ENCODE data around the gene DNAH14.
"Not testable (repeated sequence)": the region's sequence is repeated elsewhere in the genome, so short reads cannot be mapped to it uniquely, and the experiment has no call there.

DNAH14 gene

DNA sequence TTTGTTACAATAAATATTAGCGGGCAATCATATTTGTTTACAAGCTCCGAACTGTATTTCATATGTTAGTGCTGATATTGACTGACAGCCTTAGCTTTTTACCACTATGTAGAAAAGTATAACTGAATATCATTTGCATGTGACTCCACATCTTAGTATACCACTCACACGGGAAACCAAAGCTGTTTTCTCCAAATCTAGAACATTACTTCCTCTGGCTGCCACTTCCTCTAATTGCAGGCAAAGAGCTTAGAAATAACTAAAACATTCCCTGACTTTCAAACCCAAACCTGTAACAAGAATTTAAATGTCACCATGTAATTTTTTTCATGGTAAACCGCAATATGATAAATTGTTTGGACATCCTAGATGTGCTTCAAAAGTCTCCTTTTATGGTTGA, 323.7 kb downstream of the DNAH14 start:
- no peak for DNase-seq

DNA sequence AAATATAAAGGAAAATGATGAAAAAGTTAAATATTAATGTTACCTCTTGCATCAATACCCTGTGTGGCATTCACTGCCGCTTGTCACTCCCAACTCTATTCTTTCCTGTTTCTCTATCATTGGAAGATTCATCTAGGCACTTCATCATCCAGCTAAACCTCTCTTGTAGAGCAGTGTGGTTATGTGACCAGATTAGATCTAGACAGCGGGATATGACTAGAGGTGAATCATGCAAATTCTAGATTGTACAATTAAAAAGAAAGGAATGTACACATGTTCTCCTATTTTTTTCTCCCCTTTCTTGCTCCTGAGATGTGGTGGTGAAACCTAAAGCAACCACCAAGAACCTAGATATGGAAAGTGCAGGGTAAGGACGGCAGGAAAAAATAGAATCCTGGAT, 324.3 kb downstream of the DNAH14 start:
- DNase-seq: no peak

DNA sequence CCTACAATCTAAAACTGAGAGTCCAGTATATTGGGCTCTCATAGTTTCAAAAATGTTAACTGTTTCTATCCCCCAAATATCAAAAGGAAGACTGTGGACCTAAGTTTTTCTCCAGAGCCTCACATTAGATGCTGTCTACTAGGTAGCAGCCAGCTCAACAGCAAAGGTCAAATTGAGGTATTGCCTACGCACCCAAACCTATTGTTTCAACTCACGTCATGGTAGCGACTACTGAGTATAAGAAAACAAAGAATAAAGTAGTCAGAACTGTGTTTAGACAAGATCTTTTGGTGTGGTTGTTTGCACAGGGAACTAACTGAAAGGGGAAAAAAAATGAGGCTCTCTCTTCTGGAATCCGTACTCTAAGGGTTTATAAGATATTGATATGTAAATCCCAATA, 325.2 kb downstream of the DNAH14 start:
- no peak for DNase-seq

DNA sequence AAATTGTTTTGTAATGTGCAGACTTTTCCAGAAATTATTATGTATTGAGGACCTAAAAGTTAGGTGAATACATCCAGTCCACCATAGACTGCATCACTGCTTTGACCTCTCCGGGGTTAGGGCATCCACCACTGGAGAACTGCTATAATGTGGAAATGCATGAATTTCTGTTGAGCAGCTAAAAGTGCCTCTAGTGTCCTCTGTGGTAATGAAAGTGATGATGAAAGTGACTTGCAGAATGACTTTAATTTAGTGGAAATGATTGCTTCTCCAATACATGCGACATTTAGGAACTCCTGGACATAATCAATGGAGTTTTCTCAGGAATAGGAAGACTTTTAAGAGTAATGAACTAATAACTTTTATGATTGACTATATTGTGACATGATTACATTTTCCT, 327.6 kb downstream of the DNAH14 start:
- DNase-seq: no peak

DNA sequence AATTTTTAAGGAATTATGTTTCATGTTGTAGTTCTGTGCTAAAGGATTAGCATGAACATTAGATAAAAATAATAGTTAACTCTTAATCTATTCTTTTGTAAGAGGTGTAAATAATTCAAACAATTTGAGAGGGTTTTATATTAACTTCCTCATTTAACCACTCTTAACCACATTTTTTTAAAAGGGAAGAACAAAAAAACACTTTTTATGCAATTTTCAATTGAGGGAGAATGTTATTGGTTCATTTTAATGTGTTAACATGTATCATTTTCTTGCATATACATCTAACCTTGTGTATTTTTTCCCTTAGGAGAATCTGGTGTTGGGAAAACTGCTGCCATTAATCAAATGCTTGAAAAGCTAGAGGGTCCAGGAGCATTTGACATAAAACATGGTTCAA, 329.3 kb downstream of the DNAH14 start:
- no peak for DNase-seq

DNA sequence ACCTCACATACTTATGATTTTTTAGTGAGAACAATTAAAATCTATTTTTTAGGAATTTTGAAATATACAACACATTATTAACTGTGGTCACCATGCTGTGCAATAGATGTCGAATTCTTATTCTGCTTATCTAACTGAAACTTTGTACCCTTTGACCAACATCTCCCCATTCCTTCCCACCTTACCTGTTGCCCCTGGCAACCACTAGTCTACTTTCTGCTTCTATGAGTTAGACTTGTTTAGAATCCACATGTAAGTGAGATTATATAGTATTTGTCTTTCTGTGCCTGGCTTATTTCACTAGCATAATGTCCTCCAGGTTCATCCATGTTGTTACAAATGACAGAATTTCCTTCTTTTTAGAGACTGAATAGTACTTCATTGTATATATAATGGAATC, 330.1 kb downstream of the DNAH14 start:
- DNase-seq: no peak

DNA sequence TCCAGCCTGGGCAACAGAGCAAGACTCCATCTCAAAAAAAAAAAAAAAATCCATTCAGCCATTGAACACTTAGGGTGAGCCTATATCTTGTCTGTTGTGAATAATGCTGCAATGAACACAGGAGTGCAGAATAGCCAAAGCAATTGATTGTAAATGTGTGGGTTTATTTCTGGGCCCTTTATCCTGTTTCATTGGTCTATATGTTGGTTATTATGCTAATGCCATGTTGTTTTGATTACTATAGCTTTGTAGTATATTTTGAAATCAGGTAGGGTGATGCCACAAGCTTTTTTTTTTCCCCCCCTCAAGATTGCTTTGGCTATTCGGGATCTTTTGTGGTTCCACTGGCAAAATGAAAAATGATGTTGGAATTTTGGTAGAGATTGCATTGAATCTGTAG, 330.8 kb downstream of the DNAH14 start:
- no peak for DNase-seq

DNA sequence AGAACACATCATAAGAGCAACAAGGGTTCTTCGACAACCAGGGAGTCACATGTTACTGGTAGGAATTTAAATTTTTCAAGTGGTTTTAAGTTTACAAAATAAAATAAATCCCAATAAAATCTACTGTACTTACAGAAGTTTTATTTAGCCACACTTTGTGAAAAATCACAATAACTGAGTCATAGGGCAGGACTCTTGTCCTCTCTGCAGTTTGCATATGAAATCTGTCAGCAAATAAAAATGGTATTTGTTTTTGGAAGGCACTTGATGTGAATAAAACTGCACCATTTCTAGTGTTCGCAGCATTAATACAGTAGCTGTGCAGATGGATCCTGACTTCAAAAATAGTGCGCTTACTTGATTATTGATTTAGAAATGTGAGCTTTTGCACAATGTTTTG, 348.0 kb downstream of the DNAH14 start:
- DNase-seq: no peak

DNA sequence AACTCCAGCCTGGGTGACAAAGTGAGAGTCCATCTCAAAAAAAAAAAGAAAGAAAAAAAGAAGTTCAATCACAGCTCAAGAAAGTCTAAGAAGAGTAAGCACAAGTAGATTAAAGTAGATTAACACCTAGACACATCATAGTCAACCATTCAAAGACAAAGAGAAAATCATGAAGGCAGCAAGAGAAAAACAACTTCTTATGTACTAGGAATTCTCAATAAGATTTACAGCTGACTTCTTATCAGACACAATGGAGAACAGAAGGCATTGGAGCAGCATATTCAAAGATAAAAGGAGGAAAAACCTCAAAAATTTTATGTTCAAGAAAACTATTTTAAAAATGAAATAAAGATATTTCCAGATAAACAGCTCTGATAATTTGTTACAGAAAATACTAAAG, 351.1 kb downstream of the DNAH14 start:
- no peak for DNase-seq

DNA sequence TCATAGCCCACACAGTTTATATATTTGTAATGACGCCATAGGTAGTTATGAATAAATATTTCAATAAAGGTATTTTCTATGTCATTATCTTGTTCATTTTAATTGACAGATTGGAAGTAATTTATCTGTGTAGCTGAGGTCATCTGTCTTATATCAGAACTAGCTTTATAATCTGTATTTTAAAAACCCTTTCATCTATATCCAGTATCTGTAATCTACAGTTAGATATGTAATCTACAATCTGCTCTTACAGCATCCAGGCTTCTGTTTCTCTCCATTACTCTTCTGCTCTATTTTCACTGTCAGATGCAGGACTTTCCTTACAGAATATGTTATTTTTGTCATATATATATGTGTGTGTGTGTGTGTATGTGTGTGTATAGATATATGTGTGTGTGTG, 360.8 kb downstream of the DNAH14 start:
- DNase-seq: no peak

DNA sequence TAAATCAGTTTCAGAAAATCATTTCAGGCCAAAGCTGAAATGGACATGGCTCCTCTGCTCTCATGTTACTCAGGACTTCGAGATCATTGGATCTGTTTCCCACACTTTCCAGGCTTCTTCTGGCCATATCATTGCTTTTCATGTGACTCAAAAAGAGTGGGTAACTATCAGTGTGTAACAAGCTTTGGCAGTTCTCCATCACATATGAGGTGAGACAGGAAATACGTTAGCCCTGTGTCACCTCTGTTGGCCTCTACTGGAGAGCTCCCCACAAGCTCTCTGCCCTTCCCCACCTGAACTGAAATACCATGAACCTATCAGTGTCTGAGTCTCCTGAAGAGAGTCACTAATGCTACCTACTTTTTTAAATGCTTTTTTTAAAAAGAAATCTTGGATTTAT, 370.1 kb downstream of the DNAH14 start:
- no peak for DNase-seq

DNA sequence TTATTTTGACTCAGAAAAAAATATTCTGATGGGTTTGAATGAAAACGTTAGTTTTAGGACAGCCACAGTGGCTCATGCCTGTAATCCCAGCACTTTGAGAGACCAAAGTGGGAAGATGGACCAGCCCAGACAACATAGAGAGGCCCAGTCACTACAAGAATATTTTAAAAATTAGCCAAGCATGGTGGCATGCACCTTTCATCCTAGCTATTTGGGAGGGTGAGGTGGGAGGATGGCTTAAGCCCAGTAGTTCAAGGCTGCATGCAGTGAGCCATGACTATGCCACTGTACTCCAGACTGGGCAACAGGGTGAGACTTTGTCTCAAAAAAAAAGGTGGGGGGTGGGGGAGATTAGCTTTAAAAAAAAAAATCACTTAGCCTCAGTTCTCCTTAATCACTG, 370.9 kb downstream of the DNAH14 start:
- no peak for DNase-seq

DNA sequence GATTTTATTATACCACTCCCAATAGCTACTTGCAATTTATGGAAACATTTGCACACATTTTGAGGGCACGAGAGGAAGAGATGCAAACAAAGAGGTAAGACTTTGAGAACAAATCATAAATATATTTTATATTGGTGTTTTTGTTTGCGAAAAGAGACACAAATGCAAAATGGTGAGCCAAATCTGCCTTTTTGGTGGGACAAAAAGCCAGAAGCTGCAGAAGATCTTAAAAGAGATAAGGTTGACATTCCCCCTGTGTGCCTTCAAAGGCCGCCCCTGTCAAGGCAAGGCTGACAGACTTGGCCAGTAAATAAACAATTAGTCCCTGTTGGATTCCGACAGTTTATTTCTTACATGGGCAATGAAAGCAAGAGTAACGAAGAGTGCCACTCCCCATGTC, 375.5 kb downstream of the DNAH14 start:
- DNase-seq: no peak

DNA sequence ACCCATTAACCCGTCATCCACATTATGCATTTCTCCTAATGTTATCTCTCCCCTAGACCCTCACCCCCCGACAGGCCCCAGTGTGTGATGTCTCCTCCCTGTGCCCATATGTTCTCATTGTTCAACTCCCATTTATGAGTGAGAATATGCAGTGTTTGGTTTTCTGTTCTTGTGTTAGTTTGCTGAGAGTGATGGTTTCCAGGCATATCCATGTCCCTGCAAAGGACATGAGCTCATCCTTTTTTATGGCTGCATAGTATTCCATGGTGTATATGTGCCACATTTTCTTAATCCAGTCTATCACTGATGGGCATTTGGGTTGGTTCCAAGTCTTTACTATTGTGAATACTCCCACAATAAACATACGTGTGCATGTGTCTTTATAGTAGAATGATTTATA, 381.1 kb downstream of the DNAH14 start:
- DNase-seq: not testable (repeated sequence)

DNA sequence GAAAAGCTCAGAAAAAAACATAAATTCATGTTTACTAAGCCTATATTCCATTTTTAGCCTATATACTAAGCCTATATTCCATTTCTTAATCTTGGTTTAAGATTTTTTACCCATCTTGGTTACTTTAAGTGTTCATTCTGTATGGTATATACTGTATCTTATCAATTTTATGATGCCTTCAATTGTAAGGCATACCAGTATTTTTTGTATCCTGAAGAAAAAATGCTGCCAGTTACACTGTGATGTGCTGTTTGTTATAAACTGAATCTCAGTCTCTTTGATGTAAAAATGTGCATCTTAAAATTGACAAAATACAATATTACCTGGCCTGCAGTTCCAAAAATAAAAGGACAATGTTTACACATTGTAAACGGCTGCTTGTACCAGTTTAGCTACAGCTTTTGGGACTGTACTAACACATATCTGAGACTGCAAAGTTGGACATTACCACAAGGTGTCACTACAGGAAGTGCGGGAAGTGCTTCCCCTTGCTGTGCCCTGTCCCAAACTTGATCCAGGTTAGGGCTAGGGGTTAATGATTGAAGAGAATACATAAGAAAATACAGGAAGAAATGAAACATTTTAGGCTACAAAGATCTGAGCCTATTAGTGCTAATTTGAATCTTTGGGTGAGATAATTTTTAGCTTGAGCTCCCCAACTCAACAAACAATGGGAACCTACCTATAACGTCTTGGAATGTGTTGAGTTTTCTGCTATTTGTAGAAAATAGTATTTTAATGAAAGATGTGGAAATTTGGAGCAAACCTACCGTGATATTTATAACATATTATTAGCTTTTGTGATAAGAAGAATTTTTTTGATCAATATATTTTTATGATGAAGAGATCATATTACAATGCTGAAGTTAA, 389.5 kb downstream of the DNAH14 start:
- peak in 4 of 58 donors; percentile 1 to 5 (median 2) for DNase-seq

DNA sequence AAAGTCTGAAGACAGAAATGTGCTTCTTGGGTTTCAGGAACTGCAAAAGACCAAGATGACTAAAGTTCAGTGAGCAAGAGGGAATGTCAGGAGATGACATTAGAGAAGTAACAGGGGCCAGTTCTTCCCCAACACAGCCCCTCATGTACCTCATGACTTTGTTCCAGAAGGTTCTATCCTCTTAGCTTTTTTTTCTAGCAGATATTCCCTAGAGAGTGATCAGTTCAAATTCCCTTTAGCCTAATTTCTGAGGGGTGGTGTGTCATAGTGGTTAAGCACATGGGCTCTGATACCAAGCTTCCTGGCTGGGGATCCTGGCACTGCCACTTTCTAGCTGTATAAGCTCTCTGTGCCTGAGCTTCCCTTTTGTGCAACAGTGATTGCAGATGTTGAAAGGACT, 390.4 kb downstream of the DNAH14 start:
- no peak for DNase-seq

DNA sequence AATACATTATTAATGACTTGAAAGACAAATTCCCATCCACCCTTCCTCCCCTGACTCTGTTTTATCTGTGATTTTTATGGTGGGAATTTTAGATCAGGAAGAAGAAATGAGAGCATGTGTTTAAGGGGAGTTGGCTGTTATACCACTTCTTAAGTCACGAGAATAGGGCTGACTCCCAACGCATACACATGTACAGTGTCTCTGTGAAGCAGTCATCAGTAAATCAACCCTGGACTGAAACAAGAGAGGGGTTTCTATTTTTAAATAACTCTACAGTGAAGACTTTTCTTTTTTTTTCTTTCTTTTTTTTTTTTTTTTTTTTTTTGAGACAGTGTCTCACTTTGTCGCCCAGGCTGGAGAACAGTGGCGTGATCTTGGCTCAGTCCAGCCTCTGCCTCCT, 392.3 kb downstream of the DNAH14 start:
- DNase-seq: no peak

DNA sequence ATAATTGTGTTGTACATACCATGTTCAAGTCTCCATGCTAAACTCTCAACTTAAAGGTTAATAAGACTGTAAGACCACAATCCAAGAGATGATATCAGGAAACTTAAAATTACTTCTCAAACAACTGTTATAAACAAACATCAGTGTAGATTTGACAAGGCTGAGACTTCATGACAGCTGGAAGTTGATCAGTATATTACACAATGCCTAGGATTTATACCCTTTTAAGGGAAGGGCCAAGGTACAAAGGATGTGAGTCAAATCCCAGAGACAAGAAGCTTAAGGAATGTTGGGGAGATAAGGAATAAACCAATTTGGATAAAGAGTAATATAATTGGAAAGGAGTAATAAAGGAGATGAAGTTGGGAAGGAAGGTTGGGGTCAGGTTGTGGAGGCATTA, 399.6 kb downstream of the DNAH14 start:
- no peak for DNase-seq

DNA sequence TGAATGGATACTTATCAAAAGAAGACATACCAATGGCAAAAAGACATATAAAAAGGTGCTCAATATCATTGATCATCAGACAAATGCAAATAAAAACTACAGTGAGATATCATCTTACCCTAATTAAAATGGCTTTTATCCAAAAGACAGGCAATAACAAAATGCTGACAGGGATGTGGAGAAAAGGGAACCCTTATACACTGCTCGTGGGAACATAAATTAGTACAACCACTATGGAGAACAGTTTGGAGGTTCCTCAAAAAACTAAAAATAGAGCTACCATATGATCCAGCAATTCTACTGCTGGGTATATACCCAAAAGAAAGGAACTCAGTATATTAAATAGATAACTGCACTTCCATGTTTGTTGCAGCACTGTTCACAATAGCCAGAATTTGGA, 400.5 kb downstream of the DNAH14 start:
- DNase-seq: not testable (repeated sequence)

DNA sequence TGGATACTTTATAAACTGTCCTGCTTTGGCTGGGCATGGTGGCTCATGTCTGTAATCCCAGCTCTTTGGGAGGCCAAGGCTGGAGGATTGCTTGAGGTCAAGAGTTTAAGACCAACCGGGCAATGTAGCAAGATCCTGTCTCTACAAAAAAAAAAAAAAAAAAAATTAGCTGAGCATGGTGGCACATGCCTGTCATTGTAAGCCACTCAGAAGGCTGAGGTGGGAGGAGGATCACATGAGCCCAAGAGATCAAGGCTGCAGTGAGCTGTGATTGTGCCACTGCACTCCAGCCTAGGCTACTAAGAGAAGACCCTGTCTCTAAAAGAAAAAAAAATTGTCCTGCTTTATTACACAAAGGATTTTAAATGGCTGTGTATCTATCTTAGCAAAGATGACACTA, 403.2 kb downstream of the DNAH14 start:
- DNase-seq: no peak

DNA sequence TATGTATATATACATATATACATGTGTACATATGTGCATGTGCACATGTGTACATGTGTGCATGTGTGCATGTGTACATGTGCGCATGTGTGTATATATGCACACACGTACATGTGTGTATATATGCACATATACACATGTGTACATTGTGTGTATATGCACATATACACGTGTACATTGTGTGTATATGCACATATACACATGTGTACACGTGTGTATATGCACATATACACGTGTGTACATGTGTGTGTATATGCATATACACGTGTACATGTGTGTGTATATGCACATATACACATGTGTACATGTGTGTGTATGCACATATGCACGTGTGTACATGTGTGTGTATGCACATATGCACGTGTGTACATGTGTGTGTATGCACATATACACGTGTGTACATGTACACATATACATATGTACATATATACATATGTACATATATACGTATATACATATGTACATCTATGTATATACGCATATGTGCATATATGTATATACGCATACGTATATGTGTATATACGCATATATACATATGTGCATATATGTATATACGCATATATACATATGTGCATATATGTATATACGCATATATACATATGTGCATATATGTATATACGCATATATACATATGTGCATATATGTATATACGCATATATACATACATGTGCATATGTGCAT, 405.8 kb downstream of the DNAH14 start:
- DNase-seq: not testable (repeated sequence)

DNA sequence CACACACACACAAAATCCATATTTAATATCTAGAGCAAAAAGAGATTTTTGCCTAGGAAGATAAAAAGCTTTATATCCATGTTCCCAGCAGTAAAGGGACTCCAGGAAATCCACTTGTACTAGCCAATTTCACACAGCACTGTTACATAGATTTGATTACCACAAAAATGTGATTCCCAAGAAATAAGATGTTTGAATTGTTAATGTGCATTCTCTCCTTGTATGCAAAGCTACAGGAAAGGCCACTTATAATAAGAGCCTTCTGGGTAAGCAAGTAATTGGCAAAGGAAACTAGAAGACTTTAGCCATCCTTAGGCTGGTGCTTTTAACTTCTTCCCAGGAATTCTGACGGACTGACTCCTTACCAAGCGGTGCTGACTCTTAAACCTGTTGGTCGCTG, 409.1 kb downstream of the DNAH14 start:
- no peak for DNase-seq

DNA sequence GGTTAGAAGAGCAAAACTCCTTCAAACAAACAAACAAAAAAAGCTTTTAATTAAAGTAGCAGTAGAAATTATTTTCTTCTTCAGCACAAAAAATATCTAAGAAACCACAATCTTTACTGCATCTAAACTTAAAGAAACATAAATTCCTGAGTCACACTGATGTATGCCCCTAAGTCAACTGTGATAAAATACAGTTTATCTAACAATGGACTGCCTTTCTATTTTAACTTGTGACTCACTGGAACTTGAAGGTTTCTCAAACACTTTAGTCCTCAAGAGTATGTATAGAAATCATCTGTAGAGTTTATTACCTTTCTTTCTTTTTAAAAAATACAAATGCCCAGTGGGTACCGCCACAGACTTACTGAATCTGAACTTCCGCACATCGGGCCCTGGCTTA, 412.2 kb downstream of the DNAH14 start:
- no peak for DNase-seq
